GM18526 (cell line): Measurements from ENCODE around the gene TPST2.

Experiments
- POLR2A ChIP-seq: IDR thresholded peaks from 3 replicates; pipeline ENCODE4 v1.6.1; 2011; ENCODE audit not compliant: insufficient read length; ENCODE audit errors: extremely low read depth

Gene TPST2

DNA sequence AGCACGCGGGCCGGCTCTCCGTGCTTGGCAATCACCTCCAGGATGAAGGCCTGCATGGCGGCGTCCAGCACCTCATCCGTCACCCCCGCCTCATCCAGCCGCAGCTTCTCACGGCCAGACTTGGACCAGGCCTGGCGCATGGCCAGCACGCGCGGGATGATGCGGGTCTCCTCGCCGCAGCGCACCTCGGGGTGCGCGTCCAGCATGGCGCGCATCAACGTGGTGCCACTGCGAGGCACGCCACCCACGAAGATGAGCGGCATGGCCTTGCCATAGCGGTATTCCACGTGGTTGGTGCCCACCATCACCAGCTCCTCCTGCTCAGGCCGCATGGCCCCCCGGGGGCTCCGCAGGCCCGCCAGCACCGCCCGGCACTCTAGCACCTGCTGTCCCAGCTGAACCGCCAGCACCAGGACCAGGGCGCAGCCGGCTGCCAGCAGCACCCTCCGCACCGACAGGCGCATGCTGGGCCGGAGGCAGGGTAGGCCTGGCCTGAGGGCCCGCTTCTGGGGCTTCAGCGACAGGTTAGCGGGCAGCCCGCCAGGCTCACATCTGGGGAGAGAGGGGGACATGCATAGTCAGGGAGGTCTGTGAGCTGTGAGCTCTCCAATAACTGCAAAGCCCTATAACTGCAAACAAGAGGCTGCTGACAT lies 48.6 kb downstream of the TPST2 start:
- no peak for TF ChIP-seq POLR2A

DNA sequence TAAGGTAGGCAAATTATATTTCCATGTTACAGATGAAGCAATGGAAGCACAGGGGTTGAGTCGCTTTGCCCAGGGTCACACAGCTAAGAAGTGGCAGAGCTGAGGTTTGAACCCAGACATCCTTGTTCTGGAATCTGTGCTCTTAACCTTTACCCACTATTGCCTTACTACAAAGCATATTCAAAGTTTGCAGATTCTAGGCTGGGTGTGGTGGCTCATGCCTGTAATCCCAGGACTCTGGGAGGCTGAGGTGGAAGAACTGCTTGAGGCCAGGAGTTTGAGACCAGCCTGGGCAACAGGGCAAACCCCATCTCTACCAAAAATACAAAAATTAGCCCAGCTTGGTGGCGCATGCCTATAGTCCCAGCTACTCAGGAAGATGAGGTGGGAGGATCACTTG lies 49.8 kb downstream of the TPST2 start:
- TF ChIP-seq POLR2A = no peak

DNA sequence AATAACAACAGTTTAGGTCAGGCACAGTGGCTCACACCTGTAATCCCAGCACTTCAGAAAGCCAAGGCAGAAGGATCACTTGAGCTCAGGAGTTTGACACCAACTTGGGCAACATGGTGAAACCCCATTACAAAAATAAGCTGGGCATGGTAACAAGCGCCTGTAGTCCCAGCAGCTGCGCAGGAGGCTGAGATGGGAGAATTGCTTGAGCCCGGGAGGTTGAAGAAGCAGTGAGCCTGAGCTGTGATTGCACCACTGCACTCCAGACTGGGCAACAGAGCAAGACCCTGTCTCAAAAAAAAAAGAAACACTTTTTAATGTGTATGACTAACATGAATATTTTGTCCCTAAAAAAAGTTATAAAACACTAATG lies 53.2 kb downstream of the TPST2 start:
- TF ChIP-seq POLR2A = no peak

DNA sequence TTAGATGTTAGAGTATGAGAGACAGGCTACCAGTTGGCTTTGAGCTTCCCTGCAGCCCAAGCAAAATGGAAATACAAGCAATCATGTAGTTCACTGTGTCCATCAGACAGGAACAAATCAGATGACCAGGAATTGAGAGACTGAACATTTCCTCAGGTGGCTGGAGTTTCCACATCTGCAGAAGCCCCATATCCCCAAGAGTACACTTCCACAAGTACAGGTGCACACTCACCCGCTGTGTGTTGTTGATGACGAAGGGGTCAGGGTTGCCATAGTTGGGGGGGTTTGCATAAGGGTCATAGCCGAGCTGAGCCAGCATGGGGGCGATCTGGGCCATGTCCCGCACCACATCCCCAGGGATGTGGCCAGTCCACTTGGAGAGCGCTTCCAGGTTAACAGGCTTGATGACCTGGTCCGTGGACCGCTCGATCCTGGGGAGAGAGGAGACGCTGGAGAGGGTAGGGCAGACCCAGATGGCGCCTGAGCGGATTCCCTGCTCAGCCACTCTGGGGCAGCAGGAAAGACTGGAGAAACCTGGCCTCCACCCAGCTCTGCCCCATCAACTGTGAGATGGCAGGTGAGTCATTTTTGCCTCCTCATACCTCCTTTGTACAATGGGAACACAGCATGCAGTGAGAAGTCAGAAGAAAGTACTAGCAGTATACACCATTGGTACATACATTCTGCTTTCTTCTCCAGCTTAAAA lies 53.7 kb downstream of the TPST2 start:
- TF ChIP-seq POLR2A = no peak

DNA sequence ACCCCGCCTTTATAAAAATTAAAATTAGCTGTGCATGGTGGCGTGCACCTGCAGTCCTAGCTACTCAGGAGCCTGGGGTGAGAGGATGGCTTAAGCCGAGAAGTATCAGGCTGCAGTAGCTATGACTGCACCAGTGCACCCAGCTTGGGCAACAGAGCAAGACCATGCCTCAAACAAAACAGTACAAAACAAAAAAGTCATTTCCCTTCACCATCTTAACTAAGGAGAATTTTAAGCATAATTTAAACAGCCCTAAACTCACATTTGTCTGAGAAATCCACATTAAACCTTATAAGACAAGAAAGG lies 54.4 kb downstream of the TPST2 start:
- TF ChIP-seq POLR2A = no peak

DNA sequence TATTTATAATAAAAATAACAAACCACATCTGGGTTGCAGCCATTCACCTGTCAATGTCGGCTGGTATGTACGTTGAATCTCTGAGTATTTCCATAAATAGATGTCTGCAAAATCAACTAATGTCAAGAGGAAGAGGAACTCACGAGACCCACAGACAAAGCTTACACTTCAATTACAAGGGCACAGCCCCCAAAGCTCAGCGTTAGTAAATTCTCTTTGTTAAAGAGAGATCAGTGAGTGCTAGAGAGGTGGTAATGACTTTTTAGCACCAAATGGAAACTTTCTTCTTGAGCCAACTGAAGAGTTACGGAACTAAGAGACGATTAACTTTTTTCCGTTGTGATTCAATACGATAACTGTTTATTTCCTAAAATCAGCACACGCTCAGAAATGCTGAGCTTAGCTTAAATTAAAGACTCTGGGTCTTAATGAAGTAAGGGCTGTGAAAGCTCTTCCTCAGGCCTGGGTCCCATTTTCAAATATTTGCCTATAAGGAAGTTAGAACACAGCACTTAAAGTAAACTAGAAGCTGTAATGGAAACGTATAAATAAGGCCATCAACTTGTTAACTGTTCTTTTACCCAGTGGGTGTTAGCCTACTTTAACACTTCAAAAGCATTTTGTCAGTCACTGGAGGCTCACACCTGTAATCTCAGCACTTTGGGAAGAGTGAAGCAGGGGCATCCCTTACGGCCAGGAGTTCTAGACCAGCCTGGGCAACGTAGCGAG lies 54.9 kb downstream of the TPST2 start:
- TF ChIP-seq POLR2A = no peak

DNA sequence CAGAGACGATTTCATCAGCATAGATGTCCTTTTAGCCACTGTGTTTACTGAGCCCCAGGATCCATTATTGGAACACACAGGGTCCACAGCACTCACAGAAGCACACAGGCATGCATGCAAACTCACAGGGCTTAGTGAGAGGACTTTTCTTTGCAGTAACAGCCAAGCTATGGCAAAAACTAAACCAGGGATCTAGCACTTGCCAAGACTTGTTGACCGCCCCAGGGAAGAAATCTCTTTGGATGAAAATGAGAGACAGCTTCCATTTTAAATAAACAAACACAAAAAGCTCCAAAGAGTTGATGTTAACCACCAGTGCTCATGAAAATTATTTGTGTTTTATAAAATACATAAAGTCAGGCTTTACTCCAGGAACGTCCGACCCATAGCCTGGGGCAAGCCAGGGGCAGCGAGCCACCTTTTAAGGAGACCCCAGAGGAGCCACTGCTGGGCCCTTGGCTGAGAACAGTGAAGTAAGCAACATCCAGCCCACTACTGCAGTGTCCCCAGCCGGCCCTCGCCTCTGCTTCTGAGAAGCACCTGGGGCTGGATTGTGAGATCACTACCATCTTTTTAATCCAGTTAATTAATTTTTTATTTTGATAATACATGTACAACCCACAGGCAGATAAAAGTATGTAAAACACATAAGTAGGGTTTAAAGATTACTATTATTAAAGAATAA lies 55.6 kb downstream of the TPST2 start:
- no peak for TF ChIP-seq POLR2A

DNA sequence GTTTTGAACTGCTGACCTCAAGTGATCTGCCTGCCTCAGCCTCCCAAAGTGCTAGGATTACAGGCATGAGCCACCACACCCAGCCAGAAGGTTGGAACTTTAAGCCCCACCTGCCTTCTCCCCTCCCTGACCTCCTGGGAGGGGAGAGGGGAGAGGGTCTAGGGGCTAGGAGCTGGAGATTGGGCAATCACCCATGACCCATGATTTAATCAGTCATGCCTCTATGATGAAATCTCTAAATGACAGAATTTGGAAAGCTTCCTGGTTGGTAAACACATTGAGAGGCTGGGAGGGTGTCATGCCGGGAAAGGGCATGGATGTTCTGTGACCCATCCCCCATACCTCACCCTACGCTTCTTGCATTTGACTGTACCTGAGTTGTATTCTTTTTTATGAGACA lies 60.6 kb downstream of the TPST2 start:
- TF ChIP-seq POLR2A = no peak

DNA sequence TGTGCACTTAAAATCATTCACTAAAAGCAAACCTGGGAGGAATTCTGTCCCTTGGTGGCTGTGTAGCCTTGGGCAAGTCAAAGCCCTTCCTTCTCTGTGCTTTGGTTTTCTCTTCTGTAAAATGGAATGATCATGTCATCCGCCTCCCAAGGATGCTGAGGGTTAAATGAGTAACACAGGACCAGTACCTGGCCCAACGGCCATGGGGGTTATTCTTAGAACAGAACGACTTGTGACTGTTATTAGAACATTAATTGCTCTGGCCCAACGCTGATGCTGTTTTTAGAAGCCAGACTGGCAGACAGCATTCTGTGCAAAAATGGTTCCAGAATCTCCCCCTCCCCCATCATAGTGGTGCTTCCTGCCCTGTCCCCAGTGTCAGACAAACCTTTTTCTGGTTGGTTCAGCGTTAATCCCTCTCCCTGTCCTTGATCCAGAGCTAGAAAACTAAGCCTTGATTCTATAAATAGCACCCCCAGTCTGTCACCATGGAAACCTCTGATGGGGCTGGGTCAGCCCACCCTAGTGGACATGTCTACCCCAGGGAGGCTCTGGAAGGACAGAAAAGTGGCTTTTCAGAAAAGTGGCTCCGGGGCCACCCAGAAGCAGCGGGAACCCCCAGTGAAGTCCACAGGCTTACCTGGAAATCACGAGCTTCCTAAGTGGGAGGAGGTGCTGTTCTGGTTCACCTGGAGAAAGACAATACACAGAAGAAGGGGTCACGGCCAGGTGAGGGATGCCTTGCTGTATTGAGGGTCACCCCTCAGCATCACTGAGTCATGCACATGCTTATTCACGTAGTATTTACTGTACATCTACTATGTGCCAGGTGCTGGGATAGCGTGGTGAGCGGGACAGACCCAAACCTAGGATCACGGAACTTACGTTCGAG lies 62.1 kb downstream of the TPST2 start:
- TF ChIP-seq POLR2A = no peak

DNA sequence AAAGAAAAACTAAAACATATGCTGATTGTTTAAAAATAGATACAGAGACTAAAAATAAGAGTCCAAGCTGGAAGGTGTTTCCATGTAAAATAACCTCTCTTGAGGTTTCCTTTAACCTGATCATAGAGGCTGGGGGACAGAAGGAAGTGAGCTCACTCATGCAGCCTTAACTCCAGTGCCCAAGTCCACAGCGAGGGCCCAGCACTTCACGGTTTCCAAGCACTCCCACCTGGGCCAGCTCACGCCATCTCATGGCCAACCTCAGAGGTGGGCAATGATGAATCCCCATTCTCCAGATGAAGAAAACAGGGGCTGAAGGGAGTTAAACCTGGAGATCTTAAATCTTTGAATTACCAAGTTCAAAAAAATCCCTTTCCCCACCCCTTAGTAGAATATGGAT lies 62.8 kb downstream of the TPST2 start:
- no peak for TF ChIP-seq POLR2A

DNA sequence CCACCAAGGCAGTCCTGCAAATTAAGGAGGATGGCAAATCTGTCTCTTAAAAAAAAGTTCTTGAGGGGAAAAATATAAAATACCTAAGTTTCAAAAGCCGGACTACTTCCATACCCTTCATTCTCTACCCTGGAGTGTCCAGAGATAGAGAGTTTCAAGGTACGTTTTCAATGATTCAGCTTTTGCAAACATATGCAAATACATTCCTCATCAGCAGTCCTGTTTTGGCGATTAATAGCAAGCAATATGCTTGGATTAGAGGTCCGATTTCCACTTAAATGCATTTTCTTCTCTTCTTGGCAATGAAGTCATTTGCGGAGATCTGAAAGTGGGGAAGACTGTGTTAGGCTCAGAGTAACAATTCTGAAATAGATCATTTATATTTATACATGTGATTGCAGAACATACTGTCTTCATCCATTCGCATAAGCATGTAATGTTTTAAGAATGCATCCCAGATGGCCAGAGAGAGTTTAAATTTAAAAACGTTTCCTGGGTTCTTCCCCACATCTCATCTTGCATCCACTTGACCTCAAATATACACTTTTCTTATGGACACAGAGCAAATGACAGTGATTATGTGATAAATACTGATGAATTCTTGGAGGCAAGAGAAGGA lies 63.9 kb downstream of the TPST2 start:
- TF ChIP-seq POLR2A = no peak

DNA sequence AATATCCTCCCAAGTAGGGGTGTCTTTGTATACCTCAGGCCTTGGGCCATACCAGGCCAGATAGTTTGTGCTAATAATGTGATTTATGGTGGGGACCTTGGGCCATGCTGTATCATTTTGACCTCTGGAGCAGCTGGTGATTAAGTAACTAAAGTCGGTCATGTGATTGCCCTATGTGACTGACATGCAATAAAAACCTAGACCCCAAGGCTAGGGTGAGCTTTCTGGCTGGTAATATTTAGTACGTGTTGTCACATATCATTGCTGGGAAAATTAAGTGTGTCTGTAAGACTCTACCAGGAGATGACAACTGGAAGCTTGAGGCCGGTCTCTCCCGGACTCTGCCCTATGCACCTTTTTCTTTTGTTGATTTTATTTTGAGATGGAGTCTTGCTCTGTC lies 65.1 kb downstream of the TPST2 start:
- no peak for TF ChIP-seq POLR2A

DNA sequence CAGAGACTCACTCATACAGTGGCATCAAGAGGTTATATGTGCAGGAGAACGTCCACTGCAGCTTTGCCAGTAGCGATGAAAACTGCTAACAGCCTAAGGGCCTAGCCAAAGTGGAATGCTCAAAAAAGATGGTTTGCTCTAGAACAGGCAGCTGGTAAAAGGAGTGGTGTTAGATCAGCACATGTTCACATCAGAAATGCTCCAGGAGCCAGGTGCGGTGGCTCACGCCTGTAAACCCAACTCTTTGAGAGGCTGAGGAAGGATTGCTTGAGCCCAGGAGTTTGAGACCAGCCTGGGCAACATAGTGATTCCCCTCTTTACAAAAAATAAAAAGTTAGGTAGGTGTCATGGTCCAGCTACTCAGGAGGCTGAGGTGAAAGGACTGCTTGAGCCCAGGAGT lies 67.3 kb downstream of the TPST2 start:
- no peak for TF ChIP-seq POLR2A

DNA sequence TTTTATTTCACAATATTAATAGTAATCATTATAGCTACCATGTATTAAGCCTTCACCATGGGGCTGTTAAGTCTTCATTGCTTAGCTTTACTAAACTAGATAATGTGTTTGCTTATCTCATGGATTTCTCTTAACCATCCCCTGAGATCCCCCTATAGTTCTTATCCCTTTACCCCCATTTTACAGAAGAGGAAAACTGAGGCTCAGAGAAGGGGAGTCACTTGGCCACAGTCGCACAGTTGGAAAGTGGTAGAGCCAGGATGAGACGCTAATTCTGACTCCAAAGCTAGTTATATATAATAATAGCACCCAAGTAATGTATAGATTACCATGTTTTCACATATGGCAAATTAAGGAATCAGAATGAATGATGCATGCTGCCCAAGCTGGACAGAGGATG lies 67.9 kb downstream of the TPST2 start:
- no peak for TF ChIP-seq POLR2A

DNA sequence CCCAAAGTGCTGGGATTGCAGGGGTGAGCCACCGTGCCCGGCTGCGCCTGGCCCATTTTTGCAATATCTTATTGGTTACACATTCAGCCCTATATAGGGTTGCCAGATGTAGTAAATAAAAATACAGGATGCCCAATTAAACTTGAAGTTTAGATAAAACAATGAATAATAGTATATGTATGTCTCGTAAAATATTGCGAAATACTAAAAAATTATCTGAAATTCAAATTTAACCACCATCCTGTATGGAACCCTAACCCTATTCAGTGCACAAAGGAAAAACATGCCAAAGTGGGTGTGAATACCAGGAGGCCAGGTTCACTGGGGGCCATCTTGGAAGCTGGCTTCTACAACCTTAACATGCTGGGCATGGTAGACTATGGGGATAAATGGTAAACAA lies 72.5 kb downstream of the TPST2 start:
- TF ChIP-seq POLR2A = no peak
